ENCODE measurements around the gene DOCK2.
"Not testable (repeated sequence)": the region's sequence is repeated elsewhere in the genome, so short reads cannot be mapped to it uniquely, and the experiment has no call there.

The DOCK2 gene

DNA sequence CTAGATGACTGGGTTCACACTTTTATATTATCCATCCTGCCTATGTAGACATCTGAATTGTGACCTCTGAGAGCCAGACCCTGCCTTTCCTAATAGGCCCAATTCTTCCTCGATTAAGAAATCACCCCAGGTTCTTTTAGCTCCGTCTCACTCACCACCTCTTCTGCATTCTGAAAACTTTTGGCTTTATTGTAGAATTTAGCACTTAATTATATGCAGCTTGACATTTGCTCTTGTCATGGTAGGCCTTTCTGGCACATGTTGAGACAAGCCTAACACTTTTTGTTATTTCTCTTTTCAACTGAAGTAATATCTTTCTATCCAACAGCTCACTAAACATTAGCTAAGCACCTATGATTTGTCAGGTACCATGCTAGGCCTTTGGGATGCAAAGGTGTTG lies 180.0 kb downstream of the DOCK2 start:
- no peak for DNase-seq (ENCODE audit: low read depth in 3 of 3)

- DNase-seq (ENCODE audit: low read depth in 3 of 3): no peak
Measured at GRCh38 chr5:169826618-169827017, 189.5 kb downstream of the DOCK2 start.

DNA sequence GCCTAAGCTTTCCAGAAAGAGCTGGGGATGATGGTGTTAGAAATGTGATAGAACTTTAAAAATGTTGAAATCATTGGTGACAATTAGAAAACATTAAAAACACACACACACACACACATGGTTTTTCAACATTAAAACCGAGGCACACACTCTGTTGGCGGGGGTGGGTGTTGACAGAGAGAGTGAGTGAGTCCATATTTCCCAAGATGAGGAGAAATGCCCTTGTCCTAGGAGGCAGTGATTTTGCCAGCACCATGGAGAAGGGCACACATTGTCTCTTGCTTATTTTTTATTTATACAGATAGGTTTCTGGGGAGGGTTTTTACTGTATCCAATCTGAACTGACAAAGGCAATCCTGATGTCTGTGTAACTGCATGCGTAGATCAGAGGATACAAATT lies 190.7 kb downstream of the DOCK2 start:
- no peak for DNase-seq (ENCODE audit: low read depth in 3 of 3)

DNA sequence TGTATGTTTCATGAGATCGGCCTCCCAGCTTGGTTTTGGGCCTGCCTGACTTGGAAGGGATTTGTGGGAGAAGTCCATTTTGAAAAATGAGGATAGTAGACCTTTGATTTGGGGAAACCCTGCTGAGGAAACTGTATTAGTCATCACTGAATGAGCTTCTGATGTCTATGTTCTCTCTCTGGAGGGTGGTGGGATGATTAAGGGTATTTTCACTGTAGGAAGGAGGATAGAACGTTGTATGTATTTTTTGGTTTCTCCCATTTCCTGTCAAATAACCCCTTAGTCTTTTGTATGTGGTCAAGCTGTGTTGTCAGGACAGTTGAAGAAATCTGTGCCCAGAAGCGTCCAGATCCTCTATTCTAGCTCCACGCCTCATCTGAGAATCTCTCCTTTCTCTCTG lies 191.3 kb downstream of the DOCK2 start:
- DNase-seq (ENCODE audit: low read depth in 3 of 3): no peak

- DNase-seq (ENCODE audit: low read depth in 3 of 3): no peak
Measured at GRCh38 chr5:169831331-169831730, 194.3 kb downstream of the DOCK2 start.

DNA sequence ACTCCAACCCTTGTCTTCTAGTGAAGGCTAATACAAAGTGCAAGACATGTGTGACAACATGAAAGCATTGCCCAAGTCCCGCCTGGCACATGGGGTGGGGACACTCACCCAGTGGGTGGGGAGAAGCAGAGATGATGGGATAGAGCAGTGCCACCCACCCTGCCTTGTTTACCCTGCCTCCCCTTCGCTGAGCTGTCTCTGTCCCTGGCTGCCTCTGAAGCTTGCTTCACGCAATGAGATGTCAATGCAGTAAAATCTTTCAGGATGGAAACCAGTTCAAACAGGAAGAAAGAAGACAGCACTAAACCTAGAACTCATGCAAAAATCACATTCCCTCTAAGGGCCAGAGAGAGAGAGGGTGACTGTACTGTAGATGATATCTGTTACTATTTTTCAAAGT lies 195.2 kb downstream of the DOCK2 start:
- DNase-seq (ENCODE audit: low read depth in 3 of 3): no peak

- DNase-seq (ENCODE audit: low read depth in 3 of 3): no peak
Measured at GRCh38 chr5:169832845-169833244, 195.8 kb downstream of the DOCK2 start.

DNA sequence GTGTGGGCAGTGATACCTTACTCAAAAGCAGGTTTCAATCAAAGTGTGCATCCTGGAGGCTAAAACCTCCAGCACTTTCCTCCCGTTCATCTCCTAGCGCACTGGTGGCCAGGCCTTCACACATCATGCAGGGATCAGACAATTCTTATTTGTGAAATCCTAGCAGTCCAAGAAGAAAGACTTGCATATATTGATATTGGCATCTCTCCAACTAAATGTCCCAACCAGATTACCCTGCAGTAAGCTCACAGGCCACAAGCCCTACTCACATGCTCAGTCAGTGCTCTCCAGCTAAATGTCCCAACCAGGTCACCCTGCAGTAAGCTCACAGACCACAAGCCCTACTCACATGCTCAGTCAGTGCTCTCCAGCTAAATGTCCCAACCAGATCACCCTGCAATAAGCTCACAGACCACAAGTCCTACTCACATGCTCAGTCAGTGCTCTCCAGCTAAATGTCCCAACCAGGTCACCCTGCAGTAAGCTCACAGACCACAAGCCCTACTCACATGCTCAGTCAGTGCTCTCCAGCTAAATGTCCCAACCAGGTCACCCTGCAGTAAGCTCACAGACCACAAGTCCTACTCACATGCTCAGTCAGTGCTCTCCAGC lies 196.7 kb downstream of the DOCK2 start:
- DNase-seq (ENCODE audit: low read depth in 3 of 3): not testable (repeated sequence)

DNA sequence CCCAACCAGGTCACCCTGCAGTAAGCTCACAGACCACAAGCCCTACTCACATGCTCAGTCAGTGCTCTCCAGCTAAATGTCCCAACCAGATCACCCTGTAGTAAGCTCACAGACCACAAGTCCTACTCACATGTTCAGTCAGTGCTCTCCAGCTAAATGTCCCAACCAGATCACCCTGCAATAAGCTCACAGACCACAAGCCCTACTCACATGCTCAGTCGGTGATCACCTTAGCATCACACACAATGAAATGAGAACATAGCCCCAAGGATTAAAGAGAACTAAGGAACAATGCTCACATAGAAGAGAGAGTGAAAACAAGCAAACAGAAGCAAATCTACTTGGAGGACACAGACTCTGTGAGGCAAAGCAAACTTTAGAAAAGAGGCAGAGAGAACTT lies 197.5 kb downstream of the DOCK2 start:
- not testable (repeated sequence) for DNase-seq (ENCODE audit: low read depth in 3 of 3)

GRCh38 chr5:169836835-169837536 lies 199.9 kb downstream of the DOCK2 start:
- DNase-seq (ENCODE audit: low read depth in 3 of 3): no peak

- DNase-seq (ENCODE audit: low read depth in 3 of 3): no peak
Measured at GRCh38 chr5:169837686-169838085, 200.6 kb downstream of the DOCK2 start.

DNA sequence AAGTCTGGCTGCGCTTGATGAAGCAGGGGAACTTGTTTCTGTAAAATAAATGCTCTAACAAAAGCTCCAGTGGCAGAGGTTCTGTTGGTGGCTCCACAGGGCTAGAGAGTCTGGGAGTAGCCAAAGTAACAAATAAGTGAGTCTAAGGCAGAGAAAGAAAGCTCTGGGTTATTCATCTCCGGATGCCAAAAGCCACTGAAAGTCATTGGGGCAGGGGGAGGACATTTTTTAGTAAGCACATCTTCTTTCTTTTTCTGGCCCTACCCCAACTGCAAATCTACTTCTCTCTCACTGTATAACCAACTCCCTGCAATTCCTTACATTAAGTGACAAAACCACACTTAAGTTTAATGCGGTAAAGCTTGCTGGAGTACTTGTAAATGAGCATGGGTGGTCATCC lies 201.6 kb downstream of the DOCK2 start:
- DNase-seq (ENCODE audit: low read depth in 3 of 3): no peak

DNA sequence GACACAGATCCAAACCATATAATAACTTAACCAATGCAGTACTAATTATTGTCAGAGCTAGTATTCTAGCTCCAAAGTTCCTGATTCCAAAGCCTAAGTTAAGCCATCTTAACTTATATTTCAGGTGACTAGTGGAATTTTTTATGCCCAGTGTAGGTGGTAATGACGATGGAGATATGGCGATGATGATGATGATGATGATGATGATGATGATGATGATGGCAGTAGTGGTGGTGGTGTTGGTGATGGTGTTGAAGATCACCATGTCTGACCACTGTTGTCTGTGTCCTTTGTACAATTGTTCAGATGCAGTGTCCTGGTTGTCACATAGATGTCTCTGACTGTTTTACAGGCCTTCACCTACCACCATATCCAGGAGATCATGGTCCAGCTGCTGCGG lies 203.3 kb downstream of the DOCK2 start:
- no peak for DNase-seq (ENCODE audit: low read depth in 3 of 3)

- no peak for DNase-seq (ENCODE audit: low read depth in 3 of 3)
Measured at GRCh38 chr5:169842699-169843098, 205.6 kb downstream of the DOCK2 start.

- DNase-seq (ENCODE audit: low read depth in 3 of 3): no peak
Measured at GRCh38 chr5:169847519-169847918, 210.4 kb downstream of the DOCK2 start.

DNA sequence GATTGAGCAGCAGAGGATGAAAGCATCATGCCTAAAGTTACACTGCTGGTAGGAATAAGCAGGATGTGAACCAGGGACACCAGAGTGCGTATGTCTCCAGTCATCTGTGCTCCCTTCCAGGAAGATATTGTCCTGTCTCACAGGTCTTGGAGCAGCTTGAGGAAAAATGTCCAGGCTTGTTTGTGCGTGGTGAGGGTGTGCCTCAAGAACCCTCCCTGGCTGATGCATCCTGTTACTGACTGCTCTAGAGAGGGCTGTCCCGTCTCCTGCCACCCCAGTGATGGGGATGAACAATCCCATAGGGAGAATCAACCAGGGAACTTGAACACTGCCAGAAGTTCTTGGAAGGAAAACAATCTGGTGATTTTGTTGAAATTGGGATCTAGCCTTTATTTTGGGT lies 211.2 kb downstream of the DOCK2 start:
- no peak for DNase-seq (ENCODE audit: low read depth in 3 of 3)

DNA sequence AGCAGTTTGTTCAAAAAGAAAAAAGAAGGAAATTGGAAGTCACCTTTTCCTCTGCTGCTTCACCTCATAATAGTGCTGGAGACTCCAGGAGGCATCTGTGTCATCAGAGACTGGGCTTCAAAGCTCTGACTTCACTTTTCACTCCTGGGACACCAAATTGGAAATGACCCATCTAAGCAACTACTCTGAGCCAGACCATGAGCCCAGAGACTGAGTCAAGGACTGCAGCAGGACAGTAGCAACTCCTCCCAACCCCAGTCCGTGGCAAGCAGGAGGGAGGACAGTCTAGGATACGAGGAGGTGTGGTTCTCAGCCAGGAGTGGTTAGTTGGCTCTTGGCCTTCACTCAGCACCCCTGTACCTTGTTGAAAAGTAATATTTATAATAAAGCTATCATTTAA lies 211.7 kb downstream of the DOCK2 start:
- no peak for DNase-seq (ENCODE audit: low read depth in 3 of 3)

DNA sequence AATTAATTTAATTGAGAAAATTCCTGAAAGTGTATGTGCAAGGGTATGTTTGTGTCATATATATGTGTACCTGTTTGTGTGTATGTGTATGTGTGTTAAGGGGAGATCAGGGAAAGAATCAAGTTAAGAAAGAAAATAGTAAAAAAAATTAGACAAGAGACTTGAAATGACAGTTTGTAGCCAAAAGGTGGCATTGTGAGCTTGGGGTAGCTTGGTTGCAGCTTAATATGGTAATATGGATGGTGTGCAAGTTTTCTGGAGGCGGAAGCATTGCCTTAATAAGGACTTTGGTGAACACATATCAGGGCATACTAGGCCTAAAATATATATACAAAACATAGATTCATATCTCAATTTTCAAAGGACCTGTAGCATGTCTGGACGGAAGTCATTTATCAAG lies 213.3 kb downstream of the DOCK2 start:
- DNase-seq (ENCODE audit: low read depth in 3 of 3): no peak

DNA sequence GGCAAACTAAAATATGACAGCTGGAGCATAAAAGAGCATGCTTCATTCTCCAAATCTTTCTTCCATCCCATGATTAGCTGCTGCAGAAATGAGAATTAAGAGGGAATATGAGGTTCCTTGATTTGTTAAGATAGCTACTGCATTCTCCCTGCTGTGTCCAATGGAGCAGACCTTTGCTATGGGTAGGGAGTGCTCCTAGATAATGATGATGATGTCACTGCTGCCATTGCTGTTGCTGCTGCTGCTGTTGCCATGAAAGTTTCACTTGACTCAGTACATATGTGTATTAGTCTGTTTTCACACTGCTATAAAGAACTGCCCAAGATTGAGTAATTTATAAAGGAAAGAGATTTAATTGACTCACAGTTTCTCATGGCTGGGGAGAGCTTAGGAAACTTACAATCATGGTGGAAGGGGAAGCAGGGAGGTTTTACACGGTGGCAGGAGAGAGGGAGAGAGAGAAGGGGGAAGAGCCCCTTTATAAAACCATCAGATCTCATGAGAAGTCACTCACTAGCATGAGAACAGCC lies 214.3 kb downstream of the DOCK2 start:
- DNase-seq (ENCODE audit: low read depth in 3 of 3): no peak

- DNase-seq (ENCODE audit: low read depth in 3 of 3): no peak
Measured at GRCh38 chr5:169856571-169856970, 219.5 kb downstream of the DOCK2 start.

GRCh38 chr5:169860585-169860984 lies 223.5 kb downstream of the DOCK2 start:
- DNase-seq (ENCODE audit: low read depth in 3 of 3): no peak

DNA sequence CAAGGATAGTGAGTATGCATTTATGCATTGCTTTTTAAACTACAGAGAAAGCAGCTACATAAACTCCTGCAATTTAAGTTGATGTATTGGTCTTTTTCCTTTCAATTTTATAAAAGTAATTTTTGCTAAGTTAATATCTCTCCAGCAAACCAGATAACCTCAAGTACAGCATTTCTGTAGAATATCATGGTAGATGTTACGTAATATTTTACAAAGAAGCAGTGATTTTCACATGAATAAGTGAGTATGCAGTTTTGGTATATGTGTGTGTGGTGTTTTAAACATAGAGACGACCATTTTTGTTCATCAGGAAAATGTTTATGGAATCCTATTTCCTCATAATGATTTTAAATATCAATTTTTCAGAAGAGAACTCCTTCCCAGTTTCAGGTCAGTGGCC lies 224.4 kb downstream of the DOCK2 start:
- DNase-seq (ENCODE audit: low read depth in 3 of 3): no peak

- DNase-seq (ENCODE audit: low read depth in 3 of 3): no peak
Measured at GRCh38 chr5:169861934-169862333, 224.9 kb downstream of the DOCK2 start.

DNA sequence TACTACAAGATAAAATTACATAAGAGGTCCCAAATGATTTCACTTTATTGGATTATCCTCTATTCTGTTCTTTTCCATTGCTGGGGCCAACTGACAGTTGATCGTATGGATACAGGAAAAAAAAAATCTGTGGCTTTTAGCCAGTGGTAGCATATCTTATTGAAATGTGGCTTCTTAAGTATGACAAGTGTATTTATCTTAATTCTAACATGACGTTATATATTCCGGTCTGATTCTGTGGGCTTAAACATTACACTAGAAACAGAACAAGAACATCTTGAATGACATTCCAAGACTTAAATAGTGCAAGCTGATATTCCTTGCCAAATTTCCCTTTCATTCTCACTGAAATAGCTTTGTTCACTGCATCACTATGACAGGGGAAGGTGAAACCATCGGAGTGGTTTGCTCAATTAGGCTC lies 225.3 kb downstream of the DOCK2 start:
- DNase-seq (ENCODE audit: low read depth in 3 of 3): no peak

Data from stimulated activated CD4-positive, alpha-beta T cell treated with anti-CD3 and anti-CD28 coated beads, TNF-alpha, amount 100 ng/mL, for 4 hours (primary cell).